GM15510 (cell line): ENCODE measurements around the gene NANOS2.

Source experiments
- POLR2A ChIP-seq: IDR thresholded peaks from 3 replicates; pipeline ENCODE4 v1.6.1; 2011; ENCODE audit warnings: borderline replicate concordance; ENCODE audit not compliant: insufficient read length; ENCODE audit errors: extremely low read depth

Gene NANOS2

GRCh38 chr19:45889210-45889885 is 25.2 kb downstream of the NANOS2 start:
- no peak for TF ChIP-seq POLR2A

- no peak for TF ChIP-seq POLR2A
Measured at GRCh38 chr19:45887200-45887710, 27.3 kb downstream of the NANOS2 start.

GRCh38 chr19:45886427-45887199 is 28.0 kb downstream of the NANOS2 start:
- peak; percentile 61 for TF ChIP-seq POLR2A

- TF ChIP-seq POLR2A, result peak; percentile 74
Measured at GRCh38 chr19:45885556-45886426, 28.8 kb downstream of the NANOS2 start, which contains the start of gene IRF2BP1. Gene IRF2BP1 (minus strand): TSS chr19:45886141. CDS start chr19:45885774, 367 bp downstream.

- TF ChIP-seq POLR2A, result no peak
Measured at GRCh38 chr19:45884682-45885555, 29.7 kb downstream of the NANOS2 start.

GRCh38 chr19:45883881-45884681 is 30.5 kb downstream of the NANOS2 start:
- no peak for TF ChIP-seq POLR2A

- TF ChIP-seq POLR2A, result no peak
Measured at GRCh38 chr19:45883586-45883880, 31.0 kb downstream of the NANOS2 start.

- TF ChIP-seq POLR2A, result peak; percentile 60
Measured at GRCh38 chr19:45882652-45883585, 31.7 kb downstream of the NANOS2 start.

GRCh38 chr19:45881909-45882528 is 32.6 kb downstream of the NANOS2 start:
- no peak for TF ChIP-seq POLR2A

GRCh38 chr19:45881082-45881908 is 33.3 kb downstream of the NANOS2 start:
- no peak for TF ChIP-seq POLR2A

GRCh38 chr19:45879971-45880370 is 34.6 kb downstream of the NANOS2 start:
- TF ChIP-seq POLR2A, result no peak

GRCh38 chr19:45879055-45879454 is 35.5 kb downstream of the NANOS2 start:
- TF ChIP-seq POLR2A, result no peak
